GM18502 (cell line): Measurements from ENCODE around the gene PSMD13.
A peak's percentile ranks its signal among the peaks of the same experiment; 100 is the strongest.
"Not testable (repeated sequence)": the region's sequence is repeated elsewhere in the genome, so short reads cannot be mapped to it uniquely, and the experiment has no call there.

Experiments
- ATAC-seq: cut with Tn5 transposase; IDR thresholded peaks from one replicate; pipeline ENCODE4 v1.9.1; 2021; ENCODE audit warnings: mild to moderate bottlenecking; ENCODE audit not compliant: unreplicated experiment, poor library complexity

PSMD13 gene

GRCh38 chr11:238346-238745 lies 1.6 kb downstream of the PSMD13 start:
- ATAC-seq: not testable (repeated sequence)

DNA sequence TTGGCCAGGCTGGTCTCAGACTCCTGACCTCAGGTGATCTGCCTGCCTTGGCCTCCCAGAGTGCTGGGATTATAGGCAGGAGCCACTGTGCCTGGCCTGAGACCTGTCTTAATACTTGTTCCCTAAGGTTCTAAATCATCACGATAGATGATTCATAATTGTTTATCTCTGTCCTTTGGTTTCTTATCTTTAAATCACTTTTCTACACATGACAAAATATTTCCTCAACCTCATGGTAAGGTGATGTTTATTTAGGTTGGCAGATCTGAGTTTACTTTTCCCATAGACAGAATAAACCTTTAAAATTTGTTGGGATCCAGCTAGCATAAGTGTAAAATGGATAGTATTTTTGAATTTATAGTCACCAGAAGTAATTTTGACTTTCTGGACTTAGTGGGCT lies 3.5 kb downstream of the PSMD13 start:
- ATAC-seq: no peak

DNA sequence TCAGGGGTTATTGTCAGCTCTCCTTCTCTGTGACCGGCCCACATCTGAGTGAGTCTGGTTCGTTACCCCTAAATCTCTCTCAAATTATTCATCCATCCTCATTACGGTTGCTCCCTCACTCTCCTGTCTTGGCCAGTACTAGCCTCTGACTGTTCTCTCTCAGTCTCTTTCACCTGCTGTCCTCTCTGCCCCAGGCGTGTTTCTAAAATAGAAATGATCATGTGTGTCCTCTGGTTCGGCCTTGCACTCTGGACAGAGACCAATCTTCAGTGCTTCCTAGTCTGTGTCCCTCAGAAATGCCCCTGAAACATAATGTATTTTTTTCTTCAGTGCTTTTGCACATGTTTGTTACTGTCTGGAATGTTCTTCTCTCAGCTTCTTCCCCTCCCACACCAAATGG lies 4.9 kb downstream of the PSMD13 start:
- no peak for ATAC-seq

DNA sequence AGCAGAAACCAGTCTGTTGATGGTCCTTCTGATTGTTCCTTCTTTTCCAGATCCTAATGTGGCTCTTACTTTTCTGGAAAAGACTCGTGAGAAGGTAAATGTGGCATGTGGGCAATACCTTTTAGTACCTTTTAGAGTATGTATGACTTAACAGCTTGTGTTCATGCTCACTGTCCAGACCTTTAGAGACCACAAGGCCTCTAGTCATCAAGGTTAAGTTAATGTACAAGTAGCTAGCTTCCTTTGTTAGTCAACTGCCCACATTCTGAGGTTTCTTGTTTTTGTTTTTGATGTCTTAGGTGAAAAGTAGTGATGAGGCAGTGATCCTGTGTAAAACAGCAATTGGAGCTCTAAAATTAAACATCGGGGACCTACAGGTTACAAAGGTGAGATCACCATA lies 7.6 kb downstream of the PSMD13 start:
- ATAC-seq: no peak

GRCh38 chr11:249062-249461 lies 12.3 kb downstream of the PSMD13 start:
- ATAC-seq: no peak

- no peak for ATAC-seq
Observed at GRCh38 chr11:250274-250673, 13.5 kb downstream of the PSMD13 start.

GRCh38 chr11:250740-251299 lies 14.0 kb downstream of the PSMD13 start:
- ATAC-seq: no peak

GRCh38 chr11:251550-251949 lies 14.8 kb downstream of the PSMD13 start:
- ATAC-seq: no peak

DNA sequence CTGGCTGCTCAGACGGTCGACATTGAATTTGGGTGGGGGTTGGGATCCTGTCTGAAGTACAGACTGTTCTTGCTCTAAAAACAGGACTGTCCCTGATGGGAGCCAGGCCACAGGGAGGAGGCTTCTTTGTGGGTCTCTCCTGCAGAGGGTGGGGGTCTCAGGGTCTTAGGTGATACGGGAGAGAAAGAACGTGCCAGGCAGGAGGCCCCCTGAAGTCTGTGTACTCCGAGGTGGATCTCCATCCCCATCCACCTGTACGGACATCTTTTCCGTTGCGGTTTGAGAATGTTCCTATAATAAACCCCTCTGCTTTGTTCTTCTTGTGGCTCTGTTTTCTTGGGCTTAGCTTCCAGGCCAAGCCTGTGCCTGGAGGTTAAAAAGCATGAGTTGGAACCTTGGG lies 15.9 kb downstream of the PSMD13 start:
- ATAC-seq: no peak

DNA sequence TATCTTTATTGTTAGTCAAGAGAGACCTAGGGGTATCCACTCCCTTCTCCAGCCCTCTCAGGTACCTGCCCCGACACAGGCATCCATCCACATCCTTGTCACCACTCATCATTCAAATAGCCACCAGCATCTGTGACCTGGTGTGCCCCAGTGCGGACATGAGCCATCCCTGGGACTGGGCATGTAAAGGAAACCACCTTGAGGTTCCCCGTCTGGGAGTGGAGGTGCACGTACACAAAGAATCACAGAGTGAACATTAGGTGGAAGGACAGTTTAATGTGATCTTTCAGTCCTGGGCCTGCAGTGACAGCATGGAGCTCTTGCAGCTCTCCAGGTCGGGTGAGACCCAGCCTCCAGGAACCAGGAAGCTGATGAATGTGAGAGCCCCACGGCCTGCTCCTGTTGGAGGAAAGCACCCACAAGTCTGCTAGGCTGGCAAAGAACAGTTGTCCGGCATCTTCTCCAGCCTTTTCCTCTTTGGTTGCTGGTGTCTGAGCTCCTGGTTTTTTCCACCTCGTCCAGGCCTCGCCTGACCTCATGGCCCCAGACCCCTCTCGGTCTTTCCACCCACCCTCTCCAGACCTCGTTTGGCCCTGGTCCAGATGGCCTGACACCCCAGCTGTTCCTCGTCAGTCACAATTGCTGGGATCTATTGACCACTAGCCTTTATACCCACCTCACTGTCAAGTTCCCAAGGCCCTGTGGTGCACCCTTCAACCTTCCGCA lies 16.5 kb downstream of the PSMD13 start:
- no peak for ATAC-seq

DNA sequence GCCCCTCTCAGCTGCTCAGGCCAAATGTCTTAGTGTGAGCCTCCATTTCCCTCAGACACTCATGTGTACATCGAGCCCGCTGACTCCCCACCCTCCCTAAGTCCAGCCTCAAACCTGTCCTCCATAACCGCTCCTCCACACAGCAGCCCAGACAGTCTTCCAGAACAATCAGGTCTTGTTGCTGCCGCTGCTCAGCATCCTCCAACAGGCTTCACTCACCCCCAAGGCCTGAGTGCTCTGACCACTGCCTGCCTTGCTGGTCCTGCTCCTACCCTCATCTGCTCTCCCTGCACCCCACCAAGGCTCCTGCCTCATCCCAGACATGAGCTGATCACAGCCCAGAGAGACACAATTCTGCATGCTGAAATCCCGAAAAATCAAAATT lies 17.1 kb downstream of the PSMD13 start:
- ATAC-seq: no peak

DNA sequence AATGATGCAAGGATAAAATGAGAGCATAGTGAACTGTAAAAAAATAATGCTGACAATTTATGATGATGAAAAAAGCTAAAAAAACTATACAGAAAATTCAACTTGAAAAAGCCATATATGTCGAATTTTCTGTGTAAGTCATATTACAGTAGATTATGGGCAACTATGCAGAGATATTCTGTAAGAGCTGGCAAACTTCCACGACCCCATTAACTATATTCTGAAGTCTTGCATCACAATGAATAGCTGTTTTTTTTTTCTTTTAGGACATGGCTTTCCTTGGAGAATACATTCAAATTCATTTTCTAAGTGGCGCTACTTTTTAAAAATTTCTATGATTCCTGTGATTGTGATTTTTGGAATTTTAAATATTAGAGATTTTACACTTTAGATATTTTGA lies 18.4 kb downstream of the PSMD13 start:
- no peak for ATAC-seq

DNA sequence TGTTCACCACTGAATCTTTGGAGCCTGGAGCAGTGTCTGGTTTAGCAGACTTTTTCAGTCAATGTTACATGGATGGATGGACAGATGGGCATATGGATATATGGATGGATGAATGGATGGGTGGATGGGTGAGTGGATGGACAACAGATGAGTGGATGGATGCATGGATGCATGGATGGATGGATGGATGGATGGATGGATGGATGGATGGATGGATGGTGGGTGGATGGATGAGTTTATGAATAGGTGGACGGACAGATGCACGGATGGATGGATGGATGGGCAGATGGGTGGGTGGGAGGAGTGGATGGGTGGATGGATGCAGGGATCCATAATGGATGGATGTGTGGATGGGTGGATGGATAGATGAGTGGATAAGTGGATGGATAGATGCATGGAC lies 19.0 kb downstream of the PSMD13 start:
- ATAC-seq: no peak

GRCh38 chr11:256952-257737 lies 20.4 kb downstream of the PSMD13 start:
- no peak for ATAC-seq

GRCh38 chr11:257766-258493 lies 21.2 kb downstream of the PSMD13 start:
- ATAC-seq: no peak

DNA sequence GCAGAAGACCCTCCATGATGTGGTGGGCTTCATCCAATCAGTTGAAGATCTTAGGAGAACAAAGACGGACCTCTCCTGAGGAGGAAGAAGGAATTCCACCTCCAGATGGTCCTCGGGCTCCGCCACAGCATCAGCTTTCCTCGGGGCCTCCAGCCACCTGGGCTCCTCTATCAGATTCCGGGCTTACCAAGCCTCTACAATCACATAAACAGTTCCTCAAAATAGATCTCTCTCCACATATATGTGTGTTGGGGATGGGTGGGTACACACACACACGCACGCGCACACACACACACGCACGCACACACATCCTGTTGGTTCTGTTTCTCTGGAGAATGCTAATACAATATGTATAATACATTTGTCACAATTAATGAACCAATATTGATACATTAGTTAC lies 22.6 kb downstream of the PSMD13 start:
- ATAC-seq: no peak

GRCh38 chr11:261624-262023 lies 24.8 kb downstream of the PSMD13 start:
- ATAC-seq: no peak

GRCh38 chr11:266676-267439 lies 30.1 kb downstream of the PSMD13 start:
- ATAC-seq: no peak

GRCh38 chr11:267491-267994 lies 30.8 kb downstream of the PSMD13 start:
- ATAC-seq: no peak

- ATAC-seq: peak; percentile 45
Observed at GRCh38 chr11:268716-269145, 32.0 kb downstream of the PSMD13 start.
